KOPT-K1 (cell line): Measurements from ENCODE around the gene PRMT5.

Source experiments
- H3K27ac ChIP-seq: fragments of 200-600 bp; sonication (generic); 2 replicates; pipeline ENCODE4 v1.5.1; 2016; ENCODE audit warnings: antibody characterized with exemption, mild to moderate bottlenecking, low read depth, low read length; ENCODE audit not compliant: poor library complexity, severe bottlenecking
- H3K36me3 ChIP-seq: fragments of 200-600 bp; sonication (generic); 2 replicates; pipeline ENCODE4 v1.5.1; 2017; ENCODE audit warnings: antibody characterized with exemption, mild to moderate bottlenecking, low read length, moderate library complexity; ENCODE audit not compliant: insufficient read depth
- H3K9me3 ChIP-seq: fragments of 200-600 bp; sonication (generic); 2 replicates; pipeline ENCODE4 v1.5.1; 2017; ENCODE audit warnings: antibody characterized with exemption, low read length, mild to moderate bottlenecking; ENCODE audit not compliant: insufficient read depth, poor library complexity, severe bottlenecking

Gene PRMT5

DNA sequence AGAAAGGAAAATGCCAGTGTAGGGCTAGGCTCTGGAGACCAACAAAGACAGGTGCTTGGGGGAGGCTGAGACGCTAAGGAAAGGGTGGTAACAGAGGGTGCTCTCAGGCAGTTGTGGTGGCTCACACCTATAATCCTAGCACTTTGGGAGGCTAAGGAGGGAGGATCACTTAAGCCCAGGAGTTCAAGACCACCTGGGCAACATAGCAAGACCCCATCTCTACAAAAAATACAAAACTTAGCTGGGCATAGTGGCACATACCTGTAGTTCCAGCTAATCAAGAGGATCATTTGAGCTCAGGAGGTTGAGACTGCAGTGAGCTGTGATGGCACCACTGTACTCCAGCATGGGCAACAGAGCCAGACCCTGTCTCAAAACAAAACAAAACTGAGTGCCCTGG lies 33.8 kb downstream of the PRMT5 start:
- H3K9me3 ChIP-seq = no peaks in the 10 kb centered on the region

GRCh38 chr14:22893706-22894105 lies 35.5 kb downstream of the PRMT5 start:
- no peaks in the 10 kb centered on the region for H3K9me3 ChIP-seq
- H3K27ac ChIP-seq = no peak overlapping the region
- peaks cover 11% of the 10 kb centered on the region; the same call in 1 of the 2 replicates for H3K36me3 ChIP-seq

More for the DNA sequence above, 33.8 kb downstream of the PRMT5 start:
- no peak overlapping the region for H3K27ac ChIP-seq
- H3K36me3 ChIP-seq = peaks cover 28% of the 10 kb centered on the region; the same call in 1 of the 2 replicates

GRCh38 chr14:22892488-22892887 lies 36.7 kb downstream of the PRMT5 start:
- Histone ChIP-seq H3K27ac (no peak overlapping the region), H3K9me3 (no peaks in the 10 kb centered on the region), H3K36me3 (no peaks in the 10 kb centered on the region)

DNA sequence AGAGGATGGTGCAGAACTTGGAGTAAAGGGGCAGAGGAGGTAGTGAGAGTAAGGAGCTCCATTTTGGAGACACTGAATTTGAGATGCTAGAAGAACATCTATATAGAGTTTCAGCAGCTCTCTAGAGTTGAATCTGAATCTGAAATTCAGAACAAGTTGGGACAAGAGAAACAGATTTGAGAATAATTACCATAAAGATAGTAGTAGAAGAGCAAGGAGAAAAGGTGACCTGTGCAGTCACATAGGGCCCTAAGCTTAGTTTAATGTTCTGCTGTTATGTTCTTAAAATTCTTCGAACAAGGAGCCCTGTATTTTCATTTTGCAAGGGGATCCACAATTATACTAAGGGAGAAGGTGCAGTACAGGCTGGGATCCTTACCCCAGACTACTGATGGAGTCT lies 38.8 kb downstream of the PRMT5 start:
- Histone ChIP-seq H3K9me3 (no peaks in the 10 kb centered on the region), H3K27ac (no peak overlapping the region), H3K36me3 (no peaks in the 10 kb centered on the region)

DNA sequence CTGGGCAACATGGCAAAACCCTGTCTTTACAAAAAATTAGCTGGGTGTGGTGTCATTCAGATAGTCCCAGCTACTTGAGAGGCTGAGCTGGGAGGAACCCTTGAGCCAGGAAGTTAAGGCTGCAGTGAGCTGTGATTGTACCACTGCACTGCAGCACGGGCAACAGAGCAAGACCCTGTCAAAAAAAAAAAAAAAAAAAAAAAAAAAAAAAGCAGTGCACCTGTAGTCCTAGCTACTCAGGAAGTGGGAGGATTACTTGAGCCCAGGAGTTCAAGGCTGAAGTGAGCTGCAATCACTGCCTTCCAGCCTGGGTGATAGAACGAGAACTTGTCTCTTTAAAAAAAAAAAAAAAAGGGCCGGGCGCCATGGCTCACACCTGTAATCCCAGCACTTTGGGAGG lies 40.5 kb downstream of the PRMT5 start:
- Histone ChIP-seq H3K27ac (no peak overlapping the region), H3K9me3 (no peaks in the 10 kb centered on the region), H3K36me3 (no peaks in the 10 kb centered on the region)

GRCh38 chr14:22887990-22888378 lies 41.2 kb downstream of the PRMT5 start:
- Histone ChIP-seq H3K9me3 (no peaks in the 10 kb centered on the region), H3K36me3 (no peaks in the 10 kb centered on the region), H3K27ac (no peak overlapping the region)

DNA sequence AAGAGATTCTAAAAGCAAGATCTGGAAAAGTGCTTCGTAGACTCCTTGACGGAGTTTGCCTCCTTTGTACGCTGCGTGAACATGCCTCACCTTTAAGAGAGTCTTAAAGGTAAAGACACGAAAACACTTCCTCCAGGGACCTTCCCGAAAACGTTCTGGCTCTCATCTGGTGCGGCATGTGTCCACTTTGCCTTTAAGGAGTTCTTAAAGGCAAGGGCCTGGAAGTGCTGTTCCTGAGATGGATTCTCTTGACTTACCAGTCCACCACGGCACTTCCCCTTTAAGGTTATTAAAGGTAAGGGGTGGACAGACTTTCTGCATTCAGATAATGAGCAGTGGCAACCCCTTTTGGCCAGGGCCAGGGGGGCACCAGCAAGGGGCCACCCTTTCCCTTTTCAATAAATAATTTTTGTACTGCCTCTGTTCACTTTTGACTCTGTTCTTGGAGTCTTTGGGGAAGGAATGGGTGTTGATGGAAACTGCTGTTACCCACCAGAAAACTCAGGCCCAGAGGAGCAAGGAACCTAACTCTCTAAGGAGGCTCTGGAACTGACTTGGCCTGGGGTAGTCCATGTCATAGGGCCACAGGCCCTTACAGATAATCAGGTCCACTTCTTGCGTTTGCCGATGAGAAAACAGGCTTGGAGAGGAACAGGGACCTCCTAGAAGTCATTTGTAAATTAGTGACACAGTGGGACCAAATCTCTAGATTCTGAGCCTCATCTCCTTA lies 41.8 kb downstream of the PRMT5 start:
- Histone ChIP-seq H3K27ac (no peak overlapping the region), H3K9me3 (no peaks in the 10 kb centered on the region), H3K36me3 (no peaks in the 10 kb centered on the region)

- Histone ChIP-seq H3K9me3 (no peaks in the 10 kb centered on the region), H3K27ac (no peak overlapping the region), H3K36me3 (no peaks in the 10 kb centered on the region)
Measured at GRCh38 chr14:22886500-22887259, 42.5 kb downstream of the PRMT5 start.

DNA sequence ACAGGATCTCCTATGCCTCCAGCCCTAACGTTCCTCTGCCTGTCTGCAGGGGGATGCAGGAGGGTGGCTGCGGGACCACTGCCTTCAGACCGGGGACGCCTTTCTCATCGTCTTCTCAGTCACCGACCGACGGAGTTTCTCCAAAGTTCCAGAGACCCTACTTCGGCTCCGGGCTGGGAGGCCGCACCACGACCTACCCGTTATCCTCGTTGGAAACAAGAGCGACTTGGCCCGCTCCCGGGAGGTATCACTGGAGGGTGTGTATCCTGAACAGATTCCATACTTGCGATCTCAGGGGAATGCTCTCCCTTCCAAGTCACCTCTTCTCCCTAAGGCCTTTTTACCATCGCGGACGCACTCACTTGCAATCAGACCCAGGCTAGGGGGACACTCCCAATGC lies 43.2 kb downstream of the PRMT5 start:
- H3K36me3 ChIP-seq = no peaks in the 10 kb centered on the region
- H3K9me3 ChIP-seq = no peaks in the 10 kb centered on the region
- no peak overlapping the region for H3K27ac ChIP-seq

DNA sequence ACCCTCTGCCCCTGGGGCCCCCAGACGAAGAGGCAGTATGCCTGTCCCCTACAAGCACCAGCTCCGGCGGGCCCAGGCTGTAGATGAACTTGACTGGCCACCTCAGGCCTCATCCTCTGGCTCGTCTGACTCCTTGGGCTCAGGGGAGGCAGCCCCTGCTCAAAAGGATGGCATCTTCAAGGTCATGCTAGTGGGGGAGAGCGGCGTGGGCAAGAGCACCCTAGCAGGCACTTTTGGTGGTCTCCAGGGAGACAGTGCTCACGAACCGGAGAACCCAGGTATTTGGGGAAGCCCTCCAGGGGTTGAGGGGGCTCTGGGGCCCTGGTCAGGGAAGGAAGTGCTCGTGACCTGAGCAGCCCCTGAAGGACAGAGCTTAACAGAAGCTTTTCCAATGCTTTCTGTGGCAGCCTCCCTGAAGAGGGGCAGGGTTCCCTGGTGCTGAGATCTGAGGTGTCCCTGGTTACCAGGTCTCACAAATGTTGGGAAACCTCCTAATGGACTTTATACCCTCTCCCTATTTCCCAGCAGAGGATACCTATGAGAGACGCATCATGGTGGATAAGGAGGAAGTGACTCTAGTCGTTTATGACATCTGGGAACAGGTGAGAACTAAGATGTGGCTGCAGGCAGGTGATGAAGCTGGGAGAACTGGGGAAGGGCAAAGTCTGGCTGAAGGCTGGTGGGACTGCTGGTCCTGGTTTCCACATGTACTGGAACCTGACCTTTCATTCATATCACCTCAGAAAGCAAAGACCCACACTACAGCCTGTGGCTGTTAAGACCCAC lies 44.2 kb downstream of the PRMT5 start:
- Histone ChIP-seq H3K36me3 (no peaks in the 10 kb centered on the region), H3K9me3 (no peaks in the 10 kb centered on the region), H3K27ac (no peak overlapping the region)

GRCh38 chr14:22884076-22884737 lies 45.0 kb downstream of the PRMT5 start:
- H3K9me3 ChIP-seq = no peaks in the 10 kb centered on the region
- H3K27ac ChIP-seq = no peak overlapping the region
- no peaks in the 10 kb centered on the region for H3K36me3 ChIP-seq

GRCh38 chr14:22883173-22883976 lies 45.8 kb downstream of the PRMT5 start, which contains the start of gene REM2:
REM2 (plus strand) TSS chr14:22883222; CDS start chr14:22883288, 66 bp downstream.
- no peaks in the 10 kb centered on the region for H3K9me3 ChIP-seq
- H3K27ac ChIP-seq = no peak within 1 kb of the TSS
- no peaks in the 10 kb centered on the region for H3K36me3 ChIP-seq

GRCh38 chr14:22882529-22883172 lies 46.5 kb downstream of the PRMT5 start:
- H3K9me3 ChIP-seq = no peaks in the 10 kb centered on the region
- H3K27ac ChIP-seq = no peak overlapping the region
- no peaks in the 10 kb centered on the region for H3K36me3 ChIP-seq

DNA sequence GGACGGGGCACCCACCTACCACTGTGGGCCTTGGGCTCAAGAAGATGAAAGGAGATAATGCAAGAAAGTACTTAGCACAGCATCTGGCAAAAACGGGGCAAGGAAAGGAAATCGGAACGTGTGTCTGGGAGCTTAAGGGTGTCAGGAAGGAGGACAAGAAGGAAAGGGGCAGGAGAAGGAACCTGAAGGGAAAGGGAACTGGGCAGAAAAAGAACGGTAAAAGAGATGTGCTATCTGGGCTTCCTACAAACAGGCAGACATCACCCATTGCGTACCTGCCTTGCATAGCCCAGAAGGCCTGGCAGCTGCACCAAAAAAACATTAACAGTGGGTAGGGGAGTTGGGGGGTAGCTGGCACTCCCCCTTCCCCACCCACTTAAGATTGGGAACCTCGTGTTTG lies 47.1 kb downstream of the PRMT5 start:
- Histone ChIP-seq H3K36me3 (no peaks in the 10 kb centered on the region), H3K9me3 (no peaks in the 10 kb centered on the region), H3K27ac (no peak overlapping the region)
